Keratinocyte (primary cell): ENCODE measurements around the gene CACNA2D4. TPM values are rescaled to one million over a fixed set of nuclear protein-coding genes. Genes with fewer than 3 reads are reported as not detected.

Source experiments
- DNase-seq: peaks from one replicate; pipeline ENCODE4 v3.0.0-alpha.2; 2011; ENCODE audit warnings: low read depth, missing footprints, low spot score
- FAIRE-seq: peaks from 2 replicates; lab custom pipeline; 2011; peaks lifted over from hg19 to GRCh38; lab: Jason Lieb, UNC
- H2AFZ ChIP-seq: 2 replicates; pipeline ENCODE4 v1.6.0; 2012; ENCODE audit warnings: low read length, control low read depth, inconsistent platforms; ENCODE audit not compliant: control insufficient read depth
- H3K27ac ChIP-seq: 2 replicates; pipeline ENCODE4 v1.5.1; 2011; ENCODE audit warnings: low read length; ENCODE audit not compliant: control insufficient read depth, insufficient read depth
- H3K27me3 ChIP-seq: 3 replicates; pipeline ENCODE4 v1.6.0; 2011; ENCODE audit warnings: low read length; ENCODE audit not compliant: control insufficient read depth, insufficient read depth; ENCODE audit errors: extremely low read depth
- H3K36me3 ChIP-seq, 2 experiments: 2 replicates in 1 of 2; 3 replicates in 1 of 2; pipeline ENCODE4 v1.5.1; 2011; ENCODE audit warnings: low read length in 2 of 2, mild to moderate bottlenecking in 1 of 2; ENCODE audit not compliant: control insufficient read depth in 2 of 2, insufficient read depth in 2 of 2; ENCODE audit errors: extremely low read depth in 1 of 2
- H3K4me1 ChIP-seq: 3 replicates; pipeline ENCODE4 v1.5.1; 2011; ENCODE audit warnings: low read length; ENCODE audit not compliant: control insufficient read depth, insufficient read depth; ENCODE audit errors: extremely low read depth
- H3K4me2 ChIP-seq: 3 replicates; pipeline ENCODE4 v1.6.0; 2011; ENCODE audit warnings: low read depth, low read length; ENCODE audit not compliant: control insufficient read depth, insufficient read depth; ENCODE audit errors: extremely low read depth
- H3K4me3 ChIP-seq, 3 experiments: fragments of 200-600 bp in 1 of 3; sonication (generic) in 1 of 3; 2 replicates in 2 of 3; 3 replicates in 1 of 3; pipeline ENCODE4 v1.5.1; 2011 to 2016; ENCODE audit warnings: low read length in 3 of 3, mild to moderate bottlenecking in 3 of 3, control low read depth in 2 of 3, inconsistent platforms in 1 of 3, low read depth in 1 of 3, mixed read lengths in 1 of 3, mixed run types in 1 of 3, moderate library complexity in 1 of 3; ENCODE audit not compliant: control insufficient read depth in 2 of 3, insufficient read depth in 2 of 3; ENCODE audit errors: extremely low read depth in 1 of 3
- H3K79me2 ChIP-seq: 2 replicates; pipeline ENCODE4 v1.6.0; 2012; ENCODE audit warnings: low read length; ENCODE audit not compliant: control insufficient read depth, insufficient read depth
- H3K9ac ChIP-seq: 3 replicates; pipeline ENCODE4 v1.6.0; 2011; ENCODE audit warnings: low read length; ENCODE audit not compliant: control insufficient read depth, insufficient read depth; ENCODE audit errors: extremely low read depth
- H3K9me1 ChIP-seq: 3 replicates; pipeline ENCODE4 v1.6.0; 2011; ENCODE audit warnings: low read length; ENCODE audit not compliant: control insufficient read depth, insufficient read depth; ENCODE audit errors: extremely low read depth
- H3K9me3 ChIP-seq: 2 replicates; pipeline ENCODE4 v1.5.1; 2012; ENCODE audit warnings: low read depth, low read length; ENCODE audit not compliant: control insufficient read depth
- H4K20me1 ChIP-seq: 3 replicates; pipeline ENCODE4 v1.6.0; 2011; ENCODE audit warnings: low read length; ENCODE audit not compliant: control insufficient read depth, insufficient read depth; ENCODE audit errors: extremely low read depth
- EZH2 ChIP-seq: IDR thresholded peaks from one replicate; pipeline ENCODE4 v1.6.1; 2012; ENCODE audit warnings: inconsistent platforms, mild to moderate bottlenecking, low read length, moderate library complexity
- dilution Hi-C: fragments of 300-500 bp; cut with MboI; formaldehyde crosslinking; loops from one replicate; pipeline ENCODE4 v1.7.0; 2020; ENCODE audit warnings: low sequenced_read_pairs; ENCODE audit not compliant: extremely low pct_ligation_motif_present
- polyA plus RNA-seq, 5 experiments: library from polyadenylated mRNA; depleted of rRNA in 3 of 5; stranded (reverse) in 3 of 5; stranded (forward) in 1 of 5; unstranded in 1 of 5; fragments of >200 nt; gene quantifications; 1 replicate in 1 of 5; 2 replicates in 3 of 5; 3 replicates in 1 of 5; pipeline versions ENCODE4 v1.2.1 to v1.2.3, GENCODE V29; 2011 to 2012; ENCODE audit warnings: missing spikeins in 2 of 5, low read depth in 1 of 5, low replicate concordance in 1 of 5
- TF ChIP-seq, protein P1 (sequence below), 3 experiments: IDR thresholded peaks in 1 of 3; conservative IDR thresholded peaks in 1 of 3; optimal IDR thresholded peaks in 1 of 3; 2 replicates in 2 of 3; 3 replicates in 1 of 3; pipeline versions ENCODE3 to v1.5.1; 2011; ENCODE audit warnings: low read length in 3 of 3, mild to moderate bottlenecking in 3 of 3, moderate library complexity in 2 of 3, control low read depth in 1 of 3, inconsistent platforms in 1 of 3; ENCODE audit not compliant: insufficient read depth in 2 of 3; ENCODE audit errors: extremely low read depth in 1 of 3

CACNA2D4 gene
- polyA plus RNA-seq, 1 donor (not counting 4 experiments of a cell fraction or from before 2014, with no cell fraction given), result 0.09 TPM

DNA sequence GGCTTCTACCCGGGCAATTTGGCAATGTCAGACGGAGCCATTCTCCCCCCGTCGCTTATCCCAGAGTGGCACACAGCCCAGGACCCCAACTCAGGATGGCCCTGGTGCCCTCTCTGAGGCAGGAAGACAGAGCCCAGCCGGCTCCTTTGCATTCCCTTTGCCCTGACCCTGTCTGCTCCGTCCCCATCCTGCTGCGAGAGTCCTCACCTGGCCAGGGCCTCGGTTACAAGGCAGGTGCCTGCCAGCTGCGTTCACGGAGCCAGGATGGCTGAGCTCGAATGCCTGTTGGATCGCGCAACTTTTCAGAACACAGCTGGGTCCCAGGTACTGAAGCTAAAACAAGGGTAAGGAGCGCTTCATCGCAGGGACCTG, 79.5 kb downstream of the CACNA2D4 start:
- H3K4me2 ChIP-seq, result no peak overlapping the region
- no peak for FAIRE-seq
- no peaks in the 10 kb centered on the region for H3K36me3 ChIP-seq
- H3K27ac ChIP-seq, result no peak overlapping the region
- H3K9ac ChIP-seq, result no peak overlapping the region
- H3K27me3 ChIP-seq, result peaks cover 22% of the 10 kb centered on the region
- DNase-seq, result no peak
- no peaks in the 10 kb centered on the region for H3K4me1 ChIP-seq
- no peaks in the 10 kb centered on the region for H3K79me2 ChIP-seq
- H3K4me3 ChIP-seq, result no peak overlapping the region
- no peaks in the 10 kb centered on the region for H4K20me1 ChIP-seq
- TF ChIP-seq, protein P1, sequence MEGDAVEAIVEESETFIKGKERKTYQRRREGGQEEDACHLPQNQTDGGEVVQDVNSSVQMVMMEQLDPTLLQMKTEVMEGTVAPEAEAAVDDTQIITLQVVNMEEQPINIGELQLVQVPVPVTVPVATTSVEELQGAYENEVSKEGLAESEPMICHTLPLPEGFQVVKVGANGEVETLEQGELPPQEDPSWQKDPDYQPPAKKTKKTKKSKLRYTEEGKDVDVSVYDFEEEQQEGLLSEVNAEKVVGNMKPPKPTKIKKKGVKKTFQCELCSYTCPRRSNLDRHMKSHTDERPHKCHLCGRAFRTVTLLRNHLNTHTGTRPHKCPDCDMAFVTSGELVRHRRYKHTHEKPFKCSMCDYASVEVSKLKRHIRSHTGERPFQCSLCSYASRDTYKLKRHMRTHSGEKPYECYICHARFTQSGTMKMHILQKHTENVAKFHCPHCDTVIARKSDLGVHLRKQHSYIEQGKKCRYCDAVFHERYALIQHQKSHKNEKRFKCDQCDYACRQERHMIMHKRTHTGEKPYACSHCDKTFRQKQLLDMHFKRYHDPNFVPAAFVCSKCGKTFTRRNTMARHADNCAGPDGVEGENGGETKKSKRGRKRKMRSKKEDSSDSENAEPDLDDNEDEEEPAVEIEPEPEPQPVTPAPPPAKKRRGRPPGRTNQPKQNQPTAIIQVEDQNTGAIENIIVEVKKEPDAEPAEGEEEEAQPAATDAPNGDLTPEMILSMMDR (optimal IDR thresholded peaks at IDR 0.05 in 1 of 3, IDR thresholded peaks at IDR 0.05 in 1 of 3, conservative IDR thresholded peaks at IDR 0.05 in 1 of 3; ENCODE audit: extremely low read depth in 1 of 3, insufficient read depth in 2 of 3, low read length in 3 of 3), result no peak
- no peaks in the 10 kb centered on the region for H3K9me3 ChIP-seq
- H2AFZ ChIP-seq, result no peak overlapping the region
- dilution Hi-C loops, result no loop called here
- no peaks in the 10 kb centered on the region for H3K9me1 ChIP-seq

DNA sequence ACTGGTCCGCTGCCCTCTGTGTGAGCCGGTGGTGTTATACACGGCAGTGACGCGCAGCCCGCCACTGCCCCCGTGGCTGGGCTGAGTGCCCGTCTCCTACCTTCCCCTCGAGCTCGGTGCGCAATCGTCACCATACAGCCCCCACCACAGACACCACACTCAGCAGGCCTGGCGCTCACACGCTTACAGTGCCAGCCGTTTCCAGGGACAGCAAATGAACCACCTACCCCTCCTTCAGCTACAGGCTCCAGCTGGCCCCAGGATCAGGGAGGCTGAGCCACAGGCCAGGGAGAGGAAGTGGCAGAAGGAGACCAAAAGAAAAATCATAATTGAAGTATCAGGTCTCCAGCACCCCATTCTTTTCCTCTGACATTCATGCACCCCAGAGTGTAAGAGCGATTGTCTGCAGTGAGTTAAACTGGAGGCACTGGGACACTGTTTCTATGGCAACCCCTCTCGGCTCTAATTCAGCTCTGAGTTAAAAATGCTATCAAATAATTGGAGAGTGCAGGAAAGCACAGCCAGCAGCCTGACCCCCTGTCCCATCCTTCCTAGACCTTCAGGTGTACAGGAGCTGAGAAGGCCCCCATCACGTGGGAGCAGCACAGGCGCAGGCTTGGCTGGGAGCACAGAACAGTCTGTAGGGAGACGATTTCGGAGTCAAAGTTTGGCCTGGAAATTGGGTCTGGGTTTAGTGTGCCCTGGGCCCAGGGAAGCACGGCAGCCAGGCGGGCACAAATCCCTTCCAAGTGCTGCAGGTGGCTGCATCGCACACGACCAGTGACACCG, 80.1 kb downstream of the CACNA2D4 start:
- no peak overlapping the region for H2AFZ ChIP-seq
- no peaks in the 10 kb centered on the region for H3K36me3 ChIP-seq
- TF ChIP-seq, protein P1 (optimal IDR thresholded peaks at IDR 0.05 in 1 of 3, IDR thresholded peaks at IDR 0.05 in 1 of 3, conservative IDR thresholded peaks at IDR 0.05 in 1 of 3; ENCODE audit: extremely low read depth in 1 of 3, insufficient read depth in 2 of 3, low read length in 3 of 3), result no peak
- no peak for TF ChIP-seq EZH2
- DNase-seq, result no peak
- no peak overlapping the region for H3K4me3 ChIP-seq
- peaks cover 18% of the 10 kb centered on the region for H3K27me3 ChIP-seq
- H3K9me1 ChIP-seq, result no peaks in the 10 kb centered on the region
- dilution Hi-C loops, result no loop called here
- no peaks in the 10 kb centered on the region for H3K79me2 ChIP-seq
- H3K4me1 ChIP-seq, result no peaks in the 10 kb centered on the region
- H3K9me3 ChIP-seq, result no peaks in the 10 kb centered on the region
- no peak overlapping the region for H3K27ac ChIP-seq
- no peaks in the 10 kb centered on the region for H4K20me1 ChIP-seq
- FAIRE-seq, result no peak
- H3K9ac ChIP-seq, result no peak overlapping the region
- H3K4me2 ChIP-seq, result no peak overlapping the region
